ENCODE results near the gene AQP10.
"Not testable (repeated sequence)": the region's sequence is repeated elsewhere in the genome, so short reads cannot be mapped to it uniquely, and the experiment has no call there.

GRCh38 chr1:154341366-154341765, 20.5 kb downstream of the AQP10 start:
- TF ChIP-seq NBN (IDR thresholded peaks at IDR 0.05); CTCF (IDR thresholded peaks at IDR 0.05 in 2 of 3, conservative IDR thresholded peaks at IDR 0.05 in 1 of 3; ENCODE audit: control insufficient read depth in 2 of 3, extremely low read depth in 1 of 3, insufficient read depth in 1 of 3, low read depth in 3 of 3, low read length in 3 of 3); CBFB (IDR thresholded peaks at IDR 0.05; ENCODE audit: low read depth); IRF4 (IDR thresholded peaks at IDR 0.05; ENCODE audit: low read depth, low read length); FOXM1 (IDR thresholded peaks at IDR 0.05; ENCODE audit: low read depth, low read length); PRDM15 (CRISPR knock-in tag; IDR thresholded peaks at IDR 0.05); RAD21 (IDR thresholded peaks at IDR 0.05; ENCODE audit: insufficient read depth, low read depth, low read length); CREB1 (IDR thresholded peaks at IDR 0.05; ENCODE audit: low read depth); YBX1 (IDR thresholded peaks at IDR 0.05); MXI1 (IDR thresholded peaks at IDR 0.05; ENCODE audit: low read depth, low read length); POLR2A (IDR thresholded peaks at IDR 0.05; ENCODE audit: low read depth, low read length); EZH2 (IDR thresholded peaks at IDR 0.05; ENCODE audit: borderline replicate concordance, control insufficient read depth, low read depth, low read length); REST (IDR thresholded peaks at IDR 0.05; ENCODE audit: low read depth, low read length): not testable (repeated sequence)

Data from GM12878 (cell line).